ENCODE data around the gene C17orf75. TPM values are rescaled to one million over a fixed set of nuclear protein-coding genes. Genes with fewer than 3 reads are reported as not detected.

C17orf75 gene
- total RNA-seq, 1 donor = 19.2 TPM

DNA sequence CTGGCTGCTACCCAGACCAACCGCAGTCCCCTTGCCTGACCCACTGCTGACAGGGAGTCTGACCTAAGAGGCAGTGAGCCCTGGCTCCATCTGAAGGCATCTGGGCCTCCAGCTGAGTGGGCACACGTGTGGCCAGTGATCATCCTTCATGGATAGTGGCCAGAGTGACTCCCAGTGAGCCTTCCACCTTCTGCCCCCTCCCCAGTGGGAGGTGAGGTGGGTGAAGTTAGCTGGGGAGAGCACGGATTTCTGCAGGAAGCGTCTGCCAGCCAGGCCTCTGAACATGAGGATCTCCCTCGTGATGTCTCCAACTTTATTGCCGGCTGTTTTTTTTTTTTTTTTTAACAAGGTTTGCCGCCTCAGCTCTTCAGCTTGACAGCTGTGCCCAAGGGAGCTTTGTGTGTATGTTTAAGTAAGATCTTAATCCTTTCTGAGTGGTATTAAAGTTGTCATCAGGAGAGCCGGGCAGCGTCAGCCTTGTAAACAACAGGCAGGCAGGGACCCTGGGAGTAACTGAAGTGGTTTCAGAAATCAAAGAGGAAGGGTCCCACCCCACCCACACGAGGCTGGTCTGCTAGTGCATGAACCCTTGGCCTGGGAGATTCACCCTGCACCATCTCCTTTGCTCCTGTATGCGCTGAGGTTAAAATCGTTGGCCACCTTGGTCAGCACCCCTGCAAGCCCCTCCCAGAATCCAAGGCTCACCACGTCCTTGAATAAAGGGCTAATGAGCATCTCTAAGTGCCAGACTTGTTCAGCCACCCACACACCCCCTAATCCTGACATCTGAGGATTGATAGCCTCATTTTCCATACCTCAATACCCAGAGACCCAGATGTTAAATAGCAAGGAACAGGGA is 43.0 kb downstream of the C17orf75 start:
- no peak for DNase-seq (ENCODE audit: low read depth)
- TF ChIP-seq, protein P1, sequence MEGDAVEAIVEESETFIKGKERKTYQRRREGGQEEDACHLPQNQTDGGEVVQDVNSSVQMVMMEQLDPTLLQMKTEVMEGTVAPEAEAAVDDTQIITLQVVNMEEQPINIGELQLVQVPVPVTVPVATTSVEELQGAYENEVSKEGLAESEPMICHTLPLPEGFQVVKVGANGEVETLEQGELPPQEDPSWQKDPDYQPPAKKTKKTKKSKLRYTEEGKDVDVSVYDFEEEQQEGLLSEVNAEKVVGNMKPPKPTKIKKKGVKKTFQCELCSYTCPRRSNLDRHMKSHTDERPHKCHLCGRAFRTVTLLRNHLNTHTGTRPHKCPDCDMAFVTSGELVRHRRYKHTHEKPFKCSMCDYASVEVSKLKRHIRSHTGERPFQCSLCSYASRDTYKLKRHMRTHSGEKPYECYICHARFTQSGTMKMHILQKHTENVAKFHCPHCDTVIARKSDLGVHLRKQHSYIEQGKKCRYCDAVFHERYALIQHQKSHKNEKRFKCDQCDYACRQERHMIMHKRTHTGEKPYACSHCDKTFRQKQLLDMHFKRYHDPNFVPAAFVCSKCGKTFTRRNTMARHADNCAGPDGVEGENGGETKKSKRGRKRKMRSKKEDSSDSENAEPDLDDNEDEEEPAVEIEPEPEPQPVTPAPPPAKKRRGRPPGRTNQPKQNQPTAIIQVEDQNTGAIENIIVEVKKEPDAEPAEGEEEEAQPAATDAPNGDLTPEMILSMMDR (IDR thresholded peaks at IDR 0.05; ENCODE audit: insufficient read depth, low read length) = no peak

DNA sequence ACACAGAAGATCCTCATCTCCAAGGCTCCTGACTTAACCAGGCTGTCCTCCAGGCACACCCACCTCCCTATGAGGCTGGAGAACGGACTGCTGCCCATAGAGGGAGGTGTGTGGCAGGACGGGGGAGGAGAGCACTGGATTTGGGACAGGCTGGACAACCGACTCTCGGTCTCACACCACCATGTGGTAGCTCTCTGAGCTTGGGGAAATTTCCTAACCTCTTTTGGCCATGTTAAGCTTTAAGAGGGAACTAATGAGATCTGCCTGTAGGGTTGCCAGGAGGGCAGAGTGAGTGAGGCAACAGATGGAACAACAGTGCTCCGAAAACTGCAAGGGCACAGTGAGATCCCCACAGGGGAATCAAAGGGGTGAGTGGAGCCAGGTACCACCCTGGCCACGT is 43.7 kb downstream of the C17orf75 start:
- DNase-seq (ENCODE audit: low read depth) = no peak
- H3K4me3 ChIP-seq (ENCODE audit: low read depth, low read length) = no peak overlapping the region
- TF ChIP-seq, protein P1 (IDR thresholded peaks at IDR 0.05; ENCODE audit: insufficient read depth, low read length) = no peak

More for the DNA sequence above, 43.0 kb downstream of the C17orf75 start:
- no peak overlapping the region for H3K4me3 ChIP-seq (ENCODE audit: low read depth, low read length)

DNA sequence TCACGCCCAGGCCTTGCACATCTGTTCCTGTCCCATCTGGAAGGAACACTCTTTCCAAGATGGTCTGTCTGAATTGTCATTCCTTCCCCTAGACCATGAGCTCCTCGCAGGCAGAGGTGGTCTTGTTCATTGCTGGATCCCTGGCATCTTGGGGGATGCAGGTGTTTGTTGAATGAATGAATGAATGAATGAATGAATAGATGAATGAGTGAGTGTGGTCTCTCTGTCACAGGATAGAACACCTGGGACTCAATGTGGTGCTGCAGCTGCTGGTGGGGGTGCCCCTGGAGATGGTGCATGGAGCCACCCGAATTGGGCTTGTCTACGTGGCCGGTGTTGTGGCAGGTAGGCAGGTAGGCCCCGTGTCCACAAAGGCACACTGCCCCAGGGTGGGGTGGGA is 44.1 kb downstream of the C17orf75 start:
- no peak overlapping the region for H3K4me3 ChIP-seq (ENCODE audit: low read depth, low read length)
- no peak for DNase-seq (ENCODE audit: low read depth)
- TF ChIP-seq, protein P1 (IDR thresholded peaks at IDR 0.05; ENCODE audit: insufficient read depth, low read length) = no peak

DNA sequence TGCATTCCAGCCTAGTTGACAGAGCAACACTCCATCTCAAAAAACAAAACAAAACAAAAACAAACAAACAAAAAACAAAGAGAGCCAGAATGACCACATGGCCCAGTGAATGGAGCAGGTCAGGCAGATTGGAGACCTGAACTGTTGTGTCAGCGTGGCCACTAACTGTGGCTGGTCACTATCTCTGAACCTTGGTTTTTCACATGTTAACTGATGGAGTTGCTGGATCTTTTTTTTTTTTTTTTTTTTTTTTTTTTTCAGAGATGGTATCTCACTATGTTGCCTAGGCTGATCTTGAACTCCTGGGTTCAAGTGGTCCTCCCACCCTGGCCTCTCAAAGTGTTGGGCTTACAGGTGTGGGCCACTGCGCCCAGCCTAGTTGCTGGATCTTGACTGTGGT is 44.5 kb downstream of the C17orf75 start:
- TF ChIP-seq, protein P1 (IDR thresholded peaks at IDR 0.05; ENCODE audit: insufficient read depth, low read length) = no peak
- H3K4me3 ChIP-seq (ENCODE audit: low read depth, low read length) = no peak overlapping the region
- no peak for DNase-seq (ENCODE audit: low read depth)

DNA sequence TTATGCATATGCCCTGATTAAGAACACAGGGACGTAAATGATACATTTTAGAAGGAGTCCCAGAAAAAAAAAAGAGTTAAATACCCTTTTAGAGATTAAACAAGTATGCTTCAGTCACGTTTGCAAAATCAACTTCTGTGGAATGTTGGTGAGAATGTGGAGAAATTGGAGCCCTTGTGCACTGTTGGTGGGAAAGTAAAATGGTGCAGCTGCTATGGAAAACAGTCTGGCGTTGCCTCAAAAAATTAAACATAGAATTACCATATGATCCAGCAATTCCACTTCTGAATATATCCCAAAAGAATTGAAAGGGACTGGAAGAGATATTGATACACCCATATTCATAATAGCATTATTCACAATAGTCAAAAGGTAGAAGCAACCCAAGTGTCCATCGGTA is 49.9 kb downstream of the C17orf75 start:
- no peak for DNase-seq (ENCODE audit: low read depth)

DNA sequence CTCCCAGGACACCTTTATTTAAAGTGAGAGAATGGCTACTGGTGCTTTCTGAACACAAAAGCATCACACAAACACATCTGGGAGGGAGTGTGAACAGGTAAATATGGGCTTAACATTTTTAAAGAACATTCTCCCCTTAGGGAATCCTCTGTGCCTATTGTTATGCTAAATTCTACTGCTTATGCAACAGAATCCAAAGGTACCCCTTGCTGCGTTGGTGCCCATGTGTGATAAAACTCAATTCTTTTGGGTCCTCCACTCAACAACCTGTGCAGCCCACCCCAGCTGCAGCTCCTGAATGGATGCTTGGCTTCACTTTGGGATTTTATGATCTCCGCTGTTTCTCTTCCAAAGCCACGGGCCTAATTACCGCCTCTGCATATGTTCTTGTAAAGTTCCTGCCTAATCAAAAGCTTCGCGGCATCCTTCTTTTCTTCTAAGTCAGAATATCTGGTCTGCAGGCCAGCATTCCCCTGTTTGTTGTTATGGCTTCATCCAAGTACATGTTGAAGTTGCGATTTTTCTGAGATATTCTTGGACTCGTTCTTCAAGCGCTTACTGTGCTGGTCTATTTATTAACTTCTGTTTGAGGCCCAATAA is 52.4 kb downstream of the C17orf75 start:
- H3K4me3 ChIP-seq (ENCODE audit: low read depth, low read length) = no peak overlapping the region
- no peak for DNase-seq (ENCODE audit: low read depth)
- TF ChIP-seq, protein P1 (IDR thresholded peaks at IDR 0.05; ENCODE audit: insufficient read depth, low read length) = no peak

More for the DNA sequence above, 49.9 kb downstream of the C17orf75 start:
- no peak overlapping the region for H3K4me3 ChIP-seq (ENCODE audit: low read depth, low read length)
- TF ChIP-seq, protein P1 (IDR thresholded peaks at IDR 0.05; ENCODE audit: insufficient read depth, low read length) = no peak
